HepG2 (cell line): ENCODE measurements around the gene MIF4GD. TPM values are rescaled to one million over a fixed set of nuclear protein-coding genes. Genes with fewer than 3 reads are reported as not detected.

Source experiments
- SOX13 ChIP-seq, 3 experiments: fragments of 450-650 bp in 1 of 3; sonication (generic) in 1 of 3; formaldehyde crosslinking in 1 of 3; IDR thresholded peaks in 2 of 3; conservative IDR thresholded peaks in 1 of 3; 2 replicates each; pipeline versions ENCODE4 v1.5.0 to v1.6.1; 2016 to 2020; ENCODE audit warnings: antibody characterized with exemption in 1 of 3, mild to moderate bottlenecking in 1 of 3, missing compliant biosample characterization in 1 of 3, missing genetic modification reagents in 1 of 3, moderate library complexity in 1 of 3
- SRSF4 ChIP-seq: fragments of 200-400 bp; formaldehyde crosslinking; IDR thresholded peaks from one replicate; pipeline ENCODE4 v1.6.1; 2018; ENCODE audit warnings: mild to moderate bottlenecking, low read depth, low read length, moderate library complexity; ENCODE audit not compliant: poor library complexity, severe bottlenecking
- ZFP82 ChIP-seq: sonication (generic); formaldehyde crosslinking; IDR thresholded peaks from 2 replicates; pipeline ENCODE4 v1.5.1; 2020; ENCODE audit warnings: mild to moderate bottlenecking, missing genetic modification reagents, borderline replicate concordance
- ZMAT3 ChIP-seq: sonication (generic); formaldehyde crosslinking; conservative IDR thresholded peaks from 2 replicates; pipeline ENCODE4 v1.7.0; 2021; ENCODE audit warnings: missing genetic modification reagents
- ZNF225 ChIP-seq: sonication (generic); formaldehyde crosslinking; IDR thresholded peaks from 2 replicates; pipeline ENCODE4 v1.4.0; 2020; ENCODE audit warnings: mild to moderate bottlenecking, missing genetic modification reagents
- ZNF282 ChIP-seq: fragments of 450-650 bp; IDR thresholded peaks from 2 replicates; pipeline ENCODE4 v1.6.1; 2018; ENCODE audit not compliant: partially characterized antibody
- ZNF619 ChIP-seq: sonication (generic); formaldehyde crosslinking; IDR thresholded peaks from 2 replicates; pipeline ENCODE4 v1.4.0; 2020; ENCODE audit warnings: mild to moderate bottlenecking, missing genetic modification reagents
- ZSCAN30 ChIP-seq: sonication (generic); formaldehyde crosslinking; IDR thresholded peaks from 2 replicates; pipeline ENCODE4 v1.5.0; 2020; ENCODE audit warnings: mild to moderate bottlenecking, missing genetic modification reagents
- polyA plus RNA-seq, 8 experiments: library from polyadenylated mRNA; depleted of rRNA in 3 of 8; stranded (reverse) in 7 of 8; unstranded in 1 of 8; fragments of >200 nt; fragmentation: Illumina TruSeq in 4 of 8; extraction: Trizol in 4 of 8; gene quantifications; 2 replicates each; pipeline versions ENCODE4 v1.2.1 to v1.2.3, GENCODE V29; 2011 to 2016; ENCODE audit warnings: low read depth in 4 of 8, missing spikeins in 1 of 8, mixed read lengths in 1 of 8; ENCODE audit not compliant: insufficient read depth in 1 of 8
- total RNA-seq, 5 experiments: library from RNA; depleted of rRNA; stranded (reverse); fragments of >200 nt; fragmentation: Illumina TruSeq; extraction: Trizol; gene quantifications; 2 replicates each; pipeline ENCODE4 v1.2.3, GENCODE V29; 2016; ENCODE audit warnings: low read depth in 1 of 5
- TF ChIP-seq, protein P1 (sequence below): sonication (generic); formaldehyde crosslinking; conservative IDR thresholded peaks from 2 replicates; pipeline ENCODE4 v1.8.0; 2022; ENCODE audit warnings: mild to moderate bottlenecking, moderate library complexity, missing genetic modification reagents
- TF ChIP-seq, protein P2 (sequence below): sonication (generic); formaldehyde crosslinking; IDR thresholded peaks from 2 replicates; pipeline ENCODE4 v1.5.0; 2020; ENCODE audit warnings: missing genetic modification reagents
- TF ChIP-seq, protein P3 (sequence below): sonication (generic); formaldehyde crosslinking; IDR thresholded peaks from 2 replicates; pipeline ENCODE4 v1.4.0; 2020; ENCODE audit warnings: mild to moderate bottlenecking, missing genetic modification reagents
- TF ChIP-seq, protein P4 (sequence below): sonication (generic); formaldehyde crosslinking; IDR thresholded peaks from 2 replicates; pipeline ENCODE4 v1.4.0; 2020; ENCODE audit warnings: missing genetic modification reagents, borderline replicate concordance
- TF ChIP-seq, protein P5 (sequence below): sonication (generic); formaldehyde crosslinking; IDR thresholded peaks from 2 replicates; pipeline ENCODE4 v1.4.0; 2020; ENCODE audit warnings: missing genetic modification reagents
- TF ChIP-seq, protein P6 (sequence below): sonication (generic); formaldehyde crosslinking; IDR thresholded peaks from 2 replicates; pipeline ENCODE4 v1.8.0; 2022; ENCODE audit warnings: missing genetic modification reagents, low read depth, mild to moderate bottlenecking, borderline replicate concordance

The MIF4GD gene
- total and polyA plus RNA-seq, 2 of the 13 experiments (the other 11 are each of a cell fraction or from before 2014, with no cell fraction given) = 14.0 to 28.0 TPM

- TF ChIP-seq, protein P1, sequence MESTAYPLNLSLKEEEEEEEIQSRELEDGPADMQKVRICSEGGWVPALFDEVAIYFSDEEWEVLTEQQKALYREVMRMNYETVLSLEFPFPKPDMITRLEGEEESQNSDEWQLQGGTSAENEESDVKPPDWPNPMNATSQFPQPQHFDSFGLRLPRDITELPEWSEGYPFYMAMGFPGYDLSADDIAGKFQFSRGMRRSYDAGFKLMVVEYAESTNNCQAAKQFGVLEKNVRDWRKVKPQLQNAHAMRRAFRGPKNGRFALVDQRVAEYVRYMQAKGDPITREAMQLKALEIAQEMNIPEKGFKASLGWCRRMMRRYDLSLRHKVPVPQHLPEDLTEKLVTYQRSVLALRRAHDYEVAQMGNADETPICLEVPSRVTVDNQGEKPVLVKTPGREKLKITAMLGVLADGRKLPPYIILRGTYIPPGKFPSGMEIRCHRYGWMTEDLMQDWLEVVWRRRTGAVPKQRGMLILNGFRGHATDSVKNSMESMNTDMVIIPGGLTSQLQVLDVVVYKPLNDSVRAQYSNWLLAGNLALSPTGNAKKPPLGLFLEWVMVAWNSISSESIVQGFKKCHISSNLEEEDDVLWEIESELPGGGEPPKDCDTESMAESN (CRISPR knock-in tag) = 0 out of 2 replicates have a peak, but pooled peaks have one; percentile 70
- TF ChIP-seq, protein P2, sequence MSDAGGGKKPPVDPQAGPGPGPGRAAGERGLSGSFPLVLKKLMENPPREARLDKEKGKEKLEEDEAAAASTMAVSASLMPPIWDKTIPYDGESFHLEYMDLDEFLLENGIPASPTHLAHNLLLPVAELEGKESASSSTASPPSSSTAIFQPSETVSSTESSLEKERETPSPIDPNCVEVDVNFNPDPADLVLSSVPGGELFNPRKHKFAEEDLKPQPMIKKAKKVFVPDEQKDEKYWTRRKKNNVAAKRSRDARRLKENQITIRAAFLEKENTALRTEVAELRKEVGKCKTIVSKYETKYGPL (CRISPR knock-in tag) = no peak
- TF ChIP-seq ZMAT3 (CRISPR knock-in tag) (no peak; the same call in 1 of the 2 replicates), ZSCAN30 (no peak), ZNF225 (CRISPR knock-in tag) (peak; percentile 77), ZNF619 (CRISPR knock-in tag) (peak; percentile 89), ZFP82 (no peak), SOX13 (IDR thresholded peaks at IDR 0.05) (no peak), SOX13 (CRISPR knock-in tag; conservative IDR thresholded peaks at IDR 0.05 in 1 of 2, IDR thresholded peaks at IDR 0.05 in 1 of 2) (peak; percentile 39 to 68; a peak in 3 of 4 replicates), ZNF282 (no peak), SRSF4 (no peak)
- TF ChIP-seq, protein P3, sequence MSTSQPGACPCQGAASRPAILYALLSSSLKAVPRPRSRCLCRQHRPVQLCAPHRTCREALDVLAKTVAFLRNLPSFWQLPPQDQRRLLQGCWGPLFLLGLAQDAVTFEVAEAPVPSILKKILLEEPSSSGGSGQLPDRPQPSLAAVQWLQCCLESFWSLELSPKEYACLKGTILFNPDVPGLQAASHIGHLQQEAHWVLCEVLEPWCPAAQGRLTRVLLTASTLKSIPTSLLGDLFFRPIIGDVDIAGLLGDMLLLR (CRISPR knock-in tag) = no peak
- TF ChIP-seq, protein P4, sequence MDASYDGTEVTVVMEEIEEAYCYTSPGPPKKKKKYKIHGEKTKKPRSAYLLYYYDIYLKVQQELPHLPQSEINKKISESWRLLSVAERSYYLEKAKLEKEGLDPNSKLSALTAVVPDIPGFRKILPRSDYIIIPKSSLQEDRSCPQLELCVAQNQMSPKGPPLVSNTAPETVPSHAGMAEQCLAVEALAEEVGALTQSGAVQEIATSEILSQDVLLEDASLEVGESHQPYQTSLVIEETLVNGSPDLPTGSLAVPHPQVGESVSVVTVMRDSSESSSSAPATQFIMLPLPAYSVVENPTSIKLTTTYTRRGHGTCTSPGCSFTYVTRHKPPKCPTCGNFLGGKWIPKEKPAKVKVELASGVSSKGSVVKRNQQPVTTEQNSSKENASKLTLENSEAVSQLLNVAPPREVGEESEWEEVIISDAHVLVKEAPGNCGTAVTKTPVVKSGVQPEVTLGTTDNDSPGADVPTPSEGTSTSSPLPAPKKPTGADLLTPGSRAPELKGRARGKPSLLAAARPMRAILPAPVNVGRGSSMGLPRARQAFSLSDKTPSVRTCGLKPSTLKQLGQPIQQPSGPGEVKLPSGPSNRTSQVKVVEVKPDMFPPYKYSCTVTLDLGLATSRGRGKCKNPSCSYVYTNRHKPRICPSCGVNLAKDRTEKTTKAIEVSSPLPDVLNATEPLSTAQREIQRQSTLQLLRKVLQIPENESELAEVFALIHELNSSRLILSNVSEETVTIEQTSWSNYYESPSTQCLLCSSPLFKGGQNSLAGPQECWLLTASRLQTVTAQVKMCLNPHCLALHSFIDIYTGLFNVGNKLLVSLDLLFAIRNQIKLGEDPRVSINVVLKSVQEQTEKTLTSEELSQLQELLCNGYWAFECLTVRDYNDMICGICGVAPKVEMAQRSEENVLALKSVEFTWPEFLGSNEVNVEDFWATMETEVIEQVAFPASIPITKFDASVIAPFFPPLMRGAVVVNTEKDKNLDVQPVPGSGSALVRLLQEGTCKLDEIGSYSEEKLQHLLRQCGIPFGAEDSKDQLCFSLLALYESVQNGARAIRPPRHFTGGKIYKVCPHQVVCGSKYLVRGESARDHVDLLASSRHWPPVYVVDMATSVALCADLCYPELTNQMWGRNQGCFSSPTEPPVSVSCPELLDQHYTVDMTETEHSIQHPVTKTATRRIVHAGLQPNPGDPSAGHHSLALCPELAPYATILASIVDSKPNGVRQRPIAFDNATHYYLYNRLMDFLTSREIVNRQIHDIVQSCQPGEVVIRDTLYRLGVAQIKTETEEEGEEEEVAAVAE (CRISPR knock-in tag) = no peak
- TF ChIP-seq, protein P5, sequence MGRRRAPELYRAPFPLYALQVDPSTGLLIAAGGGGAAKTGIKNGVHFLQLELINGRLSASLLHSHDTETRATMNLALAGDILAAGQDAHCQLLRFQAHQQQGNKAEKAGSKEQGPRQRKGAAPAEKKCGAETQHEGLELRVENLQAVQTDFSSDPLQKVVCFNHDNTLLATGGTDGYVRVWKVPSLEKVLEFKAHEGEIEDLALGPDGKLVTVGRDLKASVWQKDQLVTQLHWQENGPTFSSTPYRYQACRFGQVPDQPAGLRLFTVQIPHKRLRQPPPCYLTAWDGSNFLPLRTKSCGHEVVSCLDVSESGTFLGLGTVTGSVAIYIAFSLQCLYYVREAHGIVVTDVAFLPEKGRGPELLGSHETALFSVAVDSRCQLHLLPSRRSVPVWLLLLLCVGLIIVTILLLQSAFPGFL (CRISPR knock-in tag) = no peak
- TF ChIP-seq, protein P6, sequence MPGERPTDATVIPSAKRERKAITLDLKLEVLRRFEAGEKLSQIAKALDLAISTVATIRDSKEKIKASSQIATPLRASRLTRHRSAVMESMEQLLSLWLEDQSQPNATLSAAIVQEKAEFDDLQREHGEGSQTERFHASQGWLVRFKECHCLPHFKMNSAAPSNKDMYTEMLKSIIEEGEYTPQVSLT = no peak
These were observed 3.4 kb downstream of the MIF4GD start (continued) for GRCh38 chr17:75267411-75268232.
